Ovary (tissue), 3 donors: ENCODE measurements around the gene PITPNC1.

Experiments used
- CTCF ChIP-seq, 3 donors: fragments of 450-650 bp in 2 of 3; fragments of 200-600 bp in 1 of 3; IDR thresholded peaks; one replicate each; pipeline versions ENCODE4 v1.5.1 to v1.8.0; 2016 to 2022; ENCODE audit warnings: antibody characterized with exemption in 3 of 3, mild to moderate bottlenecking in 1 of 3
- EP300 ChIP-seq: sonication (generic); formaldehyde crosslinking; IDR thresholded peaks from one replicate; pipeline ENCODE4 v1.6.1; 2017; ENCODE audit warnings: antibody characterized with exemption
- donor health status: DM: no; HTN: no; CAD: no.

GRCh38 chr17:67548693-67549092, 171.6 kb downstream of the PITPNC1 start:
- TF ChIP-seq CTCF (IDR thresholded peaks at IDR 0.05), result no peak
- TF ChIP-seq EP300, result no peak
